Pulmonary artery endothelial cell (primary cell): ENCODE data around the gene FARS2. TPM values are rescaled to one million over a fixed set of nuclear protein-coding genes. Genes with fewer than 3 reads are reported as not detected.

ENCODE experiments used
- DNase-seq: peaks from one replicate; pipeline ENCODE4 v3.0.0-alpha.2; 2011; ENCODE audit warnings: low read depth, low spot score
- total RNA-seq: library from RNA; depleted of rRNA; stranded (reverse); fragments of >200 nt; gene quantifications from 2 replicates; pipeline ENCODE4 v1.2.3, GENCODE V29; 2014

FARS2 gene
- total RNA-seq, 1 donor from 2014 or later: 33.0 TPM

DNA sequence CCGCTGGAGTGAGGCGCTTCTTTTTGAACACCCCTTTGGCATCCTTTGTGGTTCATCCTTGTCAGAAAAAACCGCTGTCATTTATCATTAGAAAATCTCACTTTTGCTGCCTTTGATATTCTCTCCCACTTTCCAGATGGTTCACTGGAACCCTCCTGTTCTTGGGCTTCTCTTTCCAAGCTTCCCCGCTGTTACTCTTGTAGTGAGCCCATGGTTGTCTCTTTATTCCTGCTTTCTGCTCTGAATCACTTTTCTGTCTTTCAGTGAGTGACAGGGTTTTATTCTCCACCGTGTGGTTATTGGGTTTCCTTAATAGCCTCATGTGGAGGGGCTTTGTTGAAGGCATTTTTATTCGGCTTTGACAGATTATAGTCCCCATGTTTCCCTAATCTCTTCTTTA lies 117.0 kb downstream of the FARS2 start:
- DNase-seq: no peak

DNA sequence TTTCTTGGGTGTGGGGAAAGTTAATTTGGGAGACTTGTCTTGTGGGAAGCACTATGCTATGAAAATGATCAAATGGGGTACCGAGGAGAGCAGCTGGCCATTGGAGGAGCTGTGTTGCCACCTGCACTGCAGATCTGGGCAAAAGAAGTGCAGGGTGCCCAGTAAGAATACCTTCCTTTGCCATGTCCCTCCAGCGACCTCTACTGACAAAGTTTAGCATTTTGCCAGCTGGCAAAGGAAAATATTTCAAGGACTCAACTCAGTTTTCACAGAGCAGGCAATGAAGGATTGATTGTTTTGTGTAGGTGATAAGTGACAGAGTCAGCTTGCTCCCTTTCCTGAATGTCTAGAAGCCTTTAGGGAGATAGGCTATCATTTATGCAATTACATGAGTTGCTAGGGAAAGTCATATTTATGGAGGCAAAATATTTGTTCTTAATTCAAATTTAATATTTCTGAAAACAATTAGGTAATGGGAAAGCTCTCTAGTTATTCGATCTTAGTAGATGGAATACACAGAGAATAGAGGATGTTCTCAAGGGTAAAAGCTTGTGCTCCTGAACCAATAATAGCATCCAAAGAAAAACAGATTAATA lies 118.4 kb downstream of the FARS2 start:
- DNase-seq: peak; percentile 15

DNA sequence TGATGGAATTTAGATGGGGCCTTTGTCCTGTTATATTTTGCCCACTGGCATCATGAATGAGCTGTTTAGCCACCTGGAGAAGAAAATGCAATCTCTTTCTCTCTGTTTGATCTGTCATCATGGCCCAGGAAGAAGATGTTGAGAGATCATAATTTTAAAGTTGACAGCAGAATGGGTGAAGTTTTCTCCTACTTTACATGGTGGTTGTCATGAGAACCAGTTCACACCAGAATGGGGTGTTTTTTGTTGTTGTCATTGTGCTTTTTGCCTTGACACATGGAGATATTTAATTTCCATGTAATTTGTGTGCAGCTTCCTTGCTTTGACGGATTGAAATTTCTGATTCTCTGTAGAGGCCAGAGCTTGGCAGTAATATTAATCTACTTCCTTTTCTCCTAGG lies 122.5 kb downstream of the FARS2 start:
- no peak for DNase-seq

DNA sequence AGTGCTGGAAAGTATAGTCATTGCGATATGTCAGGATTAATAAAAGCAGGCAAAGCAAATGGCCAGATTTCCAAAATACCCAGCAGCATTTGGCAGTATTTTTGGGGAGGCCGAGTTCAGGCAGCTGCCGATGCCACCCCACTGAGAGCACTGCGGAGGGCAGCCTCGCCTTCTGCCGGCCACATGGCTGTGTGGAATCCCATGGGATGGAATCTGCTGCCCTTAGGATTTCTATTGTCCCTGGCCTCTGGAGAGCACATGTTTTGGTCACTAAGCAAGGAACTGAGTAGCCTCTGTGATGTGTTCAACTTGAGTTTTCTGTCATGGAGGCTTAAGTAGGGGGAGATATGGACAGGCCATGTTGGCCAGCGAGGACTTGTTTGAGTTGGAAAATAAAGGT lies 123.0 kb downstream of the FARS2 start:
- DNase-seq: no peak

DNA sequence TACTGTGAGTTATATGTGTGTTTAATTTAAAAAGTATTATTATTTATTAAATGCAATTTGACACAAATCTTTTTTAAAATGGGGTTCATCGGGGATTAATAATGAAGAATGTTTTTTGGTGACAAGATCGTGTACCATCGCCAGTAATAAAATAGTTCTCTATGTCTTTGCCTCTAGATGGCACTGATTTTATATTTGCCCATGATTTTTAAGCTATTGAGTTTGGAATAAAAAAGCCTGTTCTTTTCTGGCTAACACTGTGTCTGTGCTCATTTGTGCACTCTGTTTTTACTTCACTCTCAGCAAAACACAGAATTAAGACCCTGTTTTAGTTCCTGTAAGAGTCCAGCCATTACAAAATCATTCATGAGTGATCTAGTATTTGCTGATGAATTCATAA lies 127.0 kb downstream of the FARS2 start:
- DNase-seq: no peak

DNA sequence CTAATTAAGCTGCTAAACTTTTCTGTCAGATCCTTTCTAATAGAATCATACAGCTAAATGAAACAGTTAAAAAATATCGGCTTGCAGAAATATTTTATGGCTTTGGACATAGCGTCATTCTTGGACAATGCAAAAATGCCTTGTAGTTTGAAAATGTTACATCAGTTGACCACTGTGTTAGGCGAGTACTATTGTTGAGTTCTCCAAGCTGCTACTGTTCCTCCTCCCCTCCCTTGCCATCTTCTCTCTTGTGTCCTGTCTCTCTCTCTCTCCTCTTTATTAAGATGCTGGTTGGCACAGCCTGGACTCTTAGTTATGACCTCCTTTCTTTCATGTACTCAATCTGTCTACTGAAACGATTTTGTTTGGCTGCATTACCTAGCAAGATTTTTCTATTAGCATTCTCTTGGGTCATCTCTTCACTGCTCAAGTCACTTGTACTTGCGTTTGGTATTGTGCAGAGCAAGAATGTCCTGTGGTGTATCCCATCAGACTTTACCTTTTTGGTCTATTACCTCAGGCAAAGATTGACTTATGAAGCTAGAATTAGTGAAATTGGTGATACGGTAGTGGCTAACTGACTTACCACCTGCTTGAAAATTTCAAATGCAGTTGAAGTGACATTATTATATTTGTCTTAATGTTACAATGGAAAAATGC lies 127.9 kb downstream of the FARS2 start:
- no peak for DNase-seq

DNA sequence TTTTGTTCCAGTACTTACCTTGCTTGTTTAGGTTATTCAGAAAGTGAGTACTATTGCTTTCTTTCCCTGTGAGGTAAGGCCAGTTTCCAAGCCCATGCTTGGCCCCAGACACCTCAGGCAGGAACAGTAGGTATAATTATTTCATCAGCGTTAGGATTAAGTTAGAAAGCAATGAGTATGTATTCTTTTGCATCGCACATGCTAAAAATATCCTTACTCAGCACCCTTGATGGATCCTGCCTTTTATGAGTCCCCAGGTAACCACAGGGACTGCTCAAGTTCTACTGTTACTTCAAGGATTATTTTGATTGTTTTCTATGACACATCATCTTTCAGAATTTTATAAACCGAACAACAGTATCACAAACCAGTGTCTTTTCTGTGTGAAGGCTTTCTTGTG lies 128.9 kb downstream of the FARS2 start:
- DNase-seq: no peak

DNA sequence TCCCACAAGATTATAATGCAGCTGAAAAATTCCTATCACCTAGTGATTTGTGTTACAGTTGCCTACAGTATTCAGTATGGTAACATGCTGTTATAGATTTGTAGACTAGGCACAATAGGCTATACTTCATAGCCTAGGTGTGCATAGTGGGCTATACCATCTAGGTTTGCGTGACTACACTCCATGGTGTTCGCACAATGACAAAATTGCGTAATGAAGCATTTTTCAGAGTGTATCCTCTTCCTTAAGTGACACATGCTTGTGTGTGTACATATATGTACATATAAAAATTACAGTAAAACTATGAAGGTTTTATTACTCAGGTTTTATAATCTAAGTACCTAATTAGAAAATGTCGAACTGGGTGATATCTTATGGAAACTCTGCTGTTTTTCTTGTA lies 133.0 kb downstream of the FARS2 start:
- DNase-seq: no peak

DNA sequence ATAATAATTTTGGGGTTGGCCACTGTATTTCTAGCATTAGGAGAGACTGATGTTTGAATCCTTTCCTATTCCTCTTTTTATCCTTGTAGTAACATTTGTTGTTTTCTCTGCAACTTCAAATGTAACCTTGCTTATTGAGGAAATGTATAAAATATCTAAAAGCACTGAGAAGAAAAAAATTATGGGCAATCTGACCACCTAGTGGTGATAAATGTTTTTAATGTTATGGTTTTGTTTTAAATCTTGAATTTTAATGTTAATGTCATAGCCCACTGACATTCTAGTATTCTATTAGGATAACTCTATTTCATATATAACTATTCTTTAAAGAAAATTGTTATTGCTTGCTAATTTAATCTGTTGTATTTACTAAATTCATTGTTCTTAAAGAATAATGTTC lies 134.4 kb downstream of the FARS2 start:
- no peak for DNase-seq

DNA sequence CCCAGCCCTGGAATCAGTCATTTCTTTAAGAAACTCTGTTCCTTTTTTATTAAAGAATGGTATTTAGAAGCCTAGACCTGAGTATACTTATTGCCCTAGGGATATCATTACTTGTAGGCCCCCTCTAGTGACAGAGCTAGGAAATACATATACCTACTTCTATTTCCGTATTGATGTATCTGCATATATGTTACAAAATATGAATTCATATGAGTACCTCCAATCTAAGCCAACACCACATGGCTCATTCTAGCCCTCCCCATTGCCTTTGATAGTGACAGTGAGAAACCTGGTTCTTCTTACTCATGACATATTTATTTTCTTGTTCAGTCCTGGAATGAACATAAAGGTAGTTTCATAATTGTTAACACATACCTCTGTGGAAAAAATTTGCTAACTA lies 137.2 kb downstream of the FARS2 start:
- no peak for DNase-seq

DNA sequence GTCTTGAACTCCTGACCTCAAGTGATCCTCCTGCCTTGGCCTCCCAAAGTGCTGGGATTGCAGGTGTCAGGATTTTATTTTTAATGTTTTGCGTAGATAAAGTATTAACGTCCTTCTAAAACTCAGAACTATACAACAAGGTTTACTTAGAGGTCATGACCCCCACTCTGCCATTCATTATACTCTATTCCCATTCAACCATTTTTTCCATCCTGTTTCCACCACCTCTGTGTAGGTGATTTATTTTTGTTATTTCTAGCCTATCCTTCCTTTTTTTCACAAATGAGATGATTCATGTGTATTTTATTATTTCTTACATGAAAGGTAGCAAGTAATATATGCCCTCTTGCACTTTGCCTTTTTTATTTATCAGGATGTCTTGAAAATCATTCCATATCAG lies 138.1 kb downstream of the FARS2 start:
- no peak for DNase-seq

DNA sequence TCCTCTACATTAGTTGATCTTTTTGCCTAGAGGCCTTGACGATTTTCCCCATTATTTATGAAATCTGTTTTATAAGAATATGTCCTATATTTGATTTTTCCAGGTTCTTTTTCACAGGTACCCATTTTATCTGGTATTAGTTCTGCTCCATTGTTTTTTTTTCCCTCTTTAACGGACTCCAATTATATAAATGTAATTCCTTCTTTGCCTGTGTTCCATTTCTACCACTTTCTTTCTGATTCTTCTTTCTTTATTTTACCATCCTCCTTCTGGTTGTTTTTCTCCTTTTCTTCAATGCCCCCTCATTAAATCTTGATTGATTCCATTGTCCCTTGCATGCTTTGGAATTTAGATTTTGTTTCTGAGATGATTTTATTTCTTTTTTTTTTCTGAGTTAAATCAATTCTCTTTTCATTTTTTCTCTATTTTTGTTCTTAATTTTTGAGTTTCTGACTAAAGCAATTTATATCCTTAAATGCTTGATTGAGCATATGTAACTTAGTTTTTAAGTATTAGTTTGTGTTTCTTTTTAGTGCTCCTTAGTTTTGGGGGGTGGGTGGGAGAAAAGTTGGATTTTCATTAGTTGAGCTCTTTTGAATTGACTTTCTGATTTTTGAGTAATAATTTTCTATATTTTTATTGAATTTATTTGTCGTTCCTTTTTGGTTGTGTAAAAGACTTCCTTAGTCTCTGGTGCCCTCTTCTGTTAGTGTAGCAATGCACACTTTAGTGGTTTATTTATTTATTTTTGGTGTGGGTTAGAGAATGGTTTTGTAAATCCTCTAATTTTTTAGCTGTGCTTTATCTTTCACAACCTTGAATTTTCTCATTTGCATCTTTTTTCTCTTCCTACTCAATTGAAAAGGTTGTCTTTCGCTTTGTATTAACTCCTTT lies 140.8 kb downstream of the FARS2 start:
- no peak for DNase-seq

DNA sequence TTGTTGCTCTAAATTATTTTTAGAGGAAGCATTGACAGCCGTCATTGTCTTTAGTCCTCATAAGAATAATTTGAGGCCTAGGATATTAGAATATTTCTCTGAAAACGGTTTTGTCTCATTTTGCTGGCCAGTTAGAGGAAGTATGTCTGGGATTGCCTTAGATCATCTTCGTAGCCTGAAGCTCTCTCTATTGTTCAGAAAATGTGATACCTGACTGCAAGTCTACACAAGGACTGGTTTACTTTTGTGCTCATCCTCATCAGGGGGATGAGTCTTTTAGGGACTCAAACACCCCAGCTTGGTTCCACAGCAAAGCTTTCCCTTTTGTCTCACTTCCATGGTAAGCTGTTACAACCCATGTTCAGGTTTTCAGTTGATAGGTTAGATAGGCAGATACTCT lies 141.8 kb downstream of the FARS2 start:
- no peak for DNase-seq

DNA sequence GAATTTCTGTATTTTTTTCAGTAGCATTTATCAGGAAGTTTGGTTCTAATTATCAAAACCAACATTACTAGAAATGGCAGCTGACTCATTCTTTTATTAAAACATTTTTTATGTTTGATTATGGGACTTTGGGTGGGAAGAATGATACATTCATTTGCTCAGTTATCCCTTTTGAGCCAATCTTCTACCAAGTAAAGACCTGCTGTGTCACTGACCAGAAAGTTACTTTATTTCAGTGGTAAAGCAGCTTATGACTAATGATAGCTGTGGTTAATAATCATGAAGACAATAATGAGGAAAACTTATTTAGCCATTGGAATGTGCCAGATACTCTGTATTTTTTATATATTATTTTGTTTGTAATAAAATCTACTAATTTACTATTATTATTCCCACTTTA lies 142.3 kb downstream of the FARS2 start:
- DNase-seq: no peak

DNA sequence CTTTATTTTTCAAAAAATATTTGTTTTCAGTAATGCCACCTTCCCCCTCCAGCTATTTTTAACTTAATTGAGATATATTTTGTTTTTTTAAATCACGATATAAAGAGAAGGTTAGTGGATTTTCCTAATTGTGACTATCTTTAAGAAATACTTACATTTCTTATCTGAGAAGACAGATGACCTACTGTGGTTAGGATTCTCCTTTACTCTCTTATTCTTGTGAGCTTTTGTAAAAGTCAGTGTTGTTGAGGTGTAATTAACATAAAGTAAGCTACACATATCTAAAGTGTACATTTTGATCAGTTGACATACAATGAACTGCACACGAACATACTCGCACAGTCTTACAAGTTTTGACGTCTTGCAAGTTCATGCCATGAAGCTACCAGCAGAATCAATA lies 144.7 kb downstream of the FARS2 start:
- DNase-seq: no peak

DNA sequence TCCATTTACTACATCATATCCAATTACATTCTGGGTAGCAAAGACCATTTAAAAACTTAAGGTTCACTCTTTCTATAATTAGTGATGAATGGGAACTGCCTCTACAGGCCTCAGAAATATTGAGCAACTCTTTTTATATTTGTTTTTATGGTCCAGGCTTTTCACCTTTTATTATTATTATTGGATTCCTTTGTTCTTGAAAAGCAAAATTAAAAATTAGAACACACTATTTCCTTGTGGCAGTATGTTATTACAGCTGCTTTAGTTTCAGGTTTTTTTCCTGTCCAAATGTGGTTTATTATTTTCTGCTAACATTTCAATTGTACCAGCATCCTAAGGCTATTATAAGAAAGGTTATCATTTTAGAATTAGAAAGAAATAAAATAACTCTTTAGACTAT lies 150.1 kb downstream of the FARS2 start:
- no peak for DNase-seq

DNA sequence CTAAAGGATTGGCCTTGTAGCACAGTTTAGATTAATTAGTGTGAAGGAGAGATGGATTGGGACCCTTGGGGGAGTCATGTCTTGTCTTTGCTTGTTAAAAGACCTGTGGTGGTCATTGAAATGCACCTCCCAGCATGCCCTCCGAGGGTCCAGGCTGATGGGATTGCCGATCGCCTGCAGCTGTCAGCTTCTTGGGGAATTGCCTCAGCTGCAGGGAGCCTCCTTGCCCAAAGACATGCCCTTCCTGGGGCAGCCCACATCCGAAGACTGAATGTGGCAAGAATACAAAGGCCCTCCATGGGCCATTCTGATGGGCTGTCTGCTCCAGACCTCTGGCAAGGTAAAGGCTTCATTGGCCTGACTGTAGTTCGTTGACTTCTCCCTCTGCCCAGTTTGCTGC lies 150.7 kb downstream of the FARS2 start:
- no peak for DNase-seq

DNA sequence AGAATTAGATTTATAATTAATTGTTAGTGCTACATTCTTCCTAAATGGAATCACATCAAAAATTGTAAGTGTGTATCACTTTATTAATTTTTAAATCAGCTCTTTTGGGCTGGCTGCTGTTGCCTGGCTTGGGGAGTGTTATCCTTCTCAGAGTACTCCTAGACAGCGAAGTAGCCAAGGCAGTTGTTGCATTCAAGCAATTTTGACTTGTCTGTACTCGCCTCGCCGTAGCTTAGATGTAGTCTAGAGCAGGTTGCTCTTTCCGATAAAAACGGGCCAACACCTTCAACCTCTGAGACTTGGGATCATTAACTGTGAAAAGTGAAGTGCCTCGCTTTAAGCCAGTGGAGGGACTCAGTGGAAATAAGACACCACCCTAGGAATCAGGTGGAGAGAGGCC lies 151.3 kb downstream of the FARS2 start:
- DNase-seq: no peak

DNA sequence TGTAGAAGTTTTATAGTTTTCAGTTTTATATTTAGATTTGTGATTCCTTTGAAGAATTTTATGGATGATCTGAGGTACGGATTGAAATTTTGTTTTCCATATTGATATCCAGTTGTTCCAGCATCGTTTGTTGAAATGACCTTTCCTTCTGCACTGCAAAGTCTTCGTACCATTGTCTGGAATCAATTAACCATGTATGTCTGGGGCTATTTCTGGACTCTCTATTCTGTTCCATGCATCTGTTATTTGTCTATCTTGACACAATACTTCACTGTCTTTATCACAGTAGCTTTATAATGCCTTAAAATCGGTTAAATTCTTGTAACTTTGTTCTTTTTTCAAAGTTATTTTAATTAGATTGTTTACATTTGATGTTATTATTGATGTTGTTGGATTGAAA lies 154.9 kb downstream of the FARS2 start:
- no peak for DNase-seq

DNA sequence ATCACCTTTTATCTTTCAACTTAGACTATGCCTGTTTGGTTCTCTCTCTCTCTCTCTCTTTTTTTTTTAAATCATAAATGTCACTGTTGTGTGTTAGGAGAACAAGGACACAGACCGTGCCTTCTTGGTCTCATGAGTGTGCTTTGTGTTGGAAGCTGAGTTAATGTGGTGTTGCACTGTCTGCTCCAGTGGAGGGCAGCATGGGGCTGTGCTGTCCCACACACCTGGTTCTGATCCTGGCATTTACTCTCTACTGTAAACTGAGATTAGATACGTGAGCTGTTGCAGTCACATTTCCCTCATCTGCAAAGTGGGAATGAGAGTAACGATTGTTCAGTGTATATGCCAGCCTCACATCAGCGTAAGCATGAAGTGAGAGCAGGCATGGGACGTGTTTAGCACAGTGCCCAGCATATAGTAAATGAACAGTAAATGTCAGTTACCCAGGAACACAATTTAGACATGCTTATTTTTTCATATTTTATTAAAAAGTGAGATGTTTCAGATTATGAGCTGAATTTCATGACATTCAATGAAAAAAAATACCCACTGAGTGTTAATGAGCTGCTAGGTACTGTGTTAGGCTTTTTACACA lies 161.1 kb downstream of the FARS2 start:
- no peak for DNase-seq

DNA sequence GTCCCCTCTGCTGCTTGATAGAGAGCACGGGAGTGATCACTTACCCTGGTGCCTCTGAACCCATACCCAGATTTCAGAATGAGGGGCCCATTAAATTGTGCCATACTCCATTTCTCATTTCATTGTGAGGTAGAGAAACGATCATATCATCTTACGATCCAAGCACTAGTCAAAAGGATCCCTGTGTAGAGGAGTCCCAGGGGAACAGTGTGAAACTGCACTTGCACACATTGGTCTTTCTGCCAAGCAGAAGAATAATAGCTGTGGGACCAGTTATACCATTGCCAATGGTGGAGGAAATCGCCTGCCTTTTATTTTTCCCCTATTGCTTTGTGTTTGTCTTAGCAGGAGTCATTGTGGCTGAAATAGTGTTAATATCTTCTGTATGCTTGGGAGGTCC lies 161.9 kb downstream of the FARS2 start:
- DNase-seq: no peak

DNA sequence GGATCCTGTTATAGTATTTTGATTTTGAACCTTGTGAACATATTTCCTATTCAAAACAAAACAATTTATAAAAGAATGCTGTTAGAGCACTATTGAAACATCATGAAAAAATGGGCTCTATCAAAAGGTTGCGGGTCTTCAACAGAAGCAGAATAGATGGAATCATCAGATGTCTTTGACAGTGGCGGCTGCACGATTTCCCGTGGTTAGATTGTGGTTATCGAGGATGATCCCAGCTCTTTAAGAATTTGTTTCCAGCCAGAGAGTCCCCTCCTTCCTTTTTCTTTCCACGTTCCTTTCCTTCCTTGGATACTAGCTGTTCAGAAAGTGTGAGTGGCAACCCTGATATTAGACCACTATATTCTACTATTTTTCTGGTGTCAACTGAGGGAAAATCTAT lies 163.4 kb downstream of the FARS2 start:
- DNase-seq: no peak
